ENCODE results near the gene LRP8.
"Not testable (repeated sequence)": the region's sequence is repeated elsewhere in the genome, so short reads cannot be mapped to it uniquely, and the experiment has no call there.

Gene LRP8

GRCh38 chr1:53237638-53238037, 90.2 kb downstream of the LRP8 start:
- in situ Hi-C loops (cut with MboI; ENCODE audit: low sequenced_read_pairs) = no loop called here

- in situ Hi-C loops (cut with MboI; ENCODE audit: low sequenced_read_pairs) = no loop called here
These were observed 106.9 kb downstream of the LRP8 start for GRCh38 chr1:53220962-53221286.

- in situ Hi-C loops (cut with MboI; ENCODE audit: low sequenced_read_pairs) = no loop called here
These were observed 107.5 kb downstream of the LRP8 start, which contains the start of gene CZIB for GRCh38 chr1:53220171-53220961. TSS of gene CZIB (minus strand) at chr1:53220634. CDS start at chr1:53220575, 59 bp downstream.

GRCh38 chr1:53219711-53220110, 108.2 kb downstream of the LRP8 start:
- in situ Hi-C loops (cut with MboI; ENCODE audit: low sequenced_read_pairs) = no loop called here

GRCh38 chr1:53218201-53218600, 109.7 kb downstream of the LRP8 start:
- in situ Hi-C loops (cut with MboI; ENCODE audit: low sequenced_read_pairs) = no loop called here

GRCh38 chr1:53214376-53214940, 113.4 kb downstream of the LRP8 start:
- in situ Hi-C loops (cut with MboI; ENCODE audit: low sequenced_read_pairs) = no loop called here

GRCh38 chr1:53210954-53211353, 116.9 kb downstream of the LRP8 start:
- in situ Hi-C loops (cut with MboI; ENCODE audit: low sequenced_read_pairs) = no loop called here

GRCh38 chr1:53210352-53210751, 117.5 kb downstream of the LRP8 start:
- in situ Hi-C loops (cut with MboI; ENCODE audit: low sequenced_read_pairs) = no loop called here

- in situ Hi-C loops (cut with MboI; ENCODE audit: low sequenced_read_pairs) = no loop called here
These were observed 120.1 kb downstream of the LRP8 start for GRCh38 chr1:53207726-53208125.

- in situ Hi-C loops (cut with MboI; ENCODE audit: low sequenced_read_pairs) = no loop called here
These were observed 121.0 kb downstream of the LRP8 start for GRCh38 chr1:53206735-53207379.

- in situ Hi-C loops (cut with MboI; ENCODE audit: low sequenced_read_pairs) = not testable (repeated sequence)
These were observed 121.7 kb downstream of the LRP8 start for GRCh38 chr1:53206083-53206685.

- in situ Hi-C loops (cut with MboI; ENCODE audit: low sequenced_read_pairs) = not testable (repeated sequence)
These were observed 122.4 kb downstream of the LRP8 start for GRCh38 chr1:53205496-53205895.

GRCh38 chr1:53203466-53203865, 124.4 kb downstream of the LRP8 start:
- in situ Hi-C loops (cut with MboI; ENCODE audit: low sequenced_read_pairs) = no loop called here

- in situ Hi-C loops (cut with MboI; ENCODE audit: low sequenced_read_pairs) = no loop called here
These were observed 129.6 kb downstream of the LRP8 start for GRCh38 chr1:53198241-53198651.

GRCh38 chr1:53197291-53198200, 130.3 kb downstream of the LRP8 start:
- in situ Hi-C loops (cut with MboI; ENCODE audit: low sequenced_read_pairs) = no loop called here

GRCh38 chr1:53196485-53197290, 131.2 kb downstream of the LRP8 start, which contains the start of gene CPT2:
TSS of gene CPT2 (plus strand) at chr1:53196824. CDS start at chr1:53196944, 120 bp downstream.
- in situ Hi-C loops (cut with MboI; ENCODE audit: low sequenced_read_pairs) = no loop called here

GRCh38 chr1:53196017-53196484, 131.8 kb downstream of the LRP8 start:
- in situ Hi-C loops (cut with MboI; ENCODE audit: low sequenced_read_pairs) = no loop called here

GRCh38 chr1:53195246-53196016, 132.4 kb downstream of the LRP8 start:
- in situ Hi-C loops (cut with MboI; ENCODE audit: low sequenced_read_pairs) = no loop called here
